COR-L47 (cell line): Measurements from ENCODE around the gene NLE1.
"Not testable (repeated sequence)": the region's sequence is repeated elsewhere in the genome, so short reads cannot be mapped to it uniquely, and the experiment has no call there.

Source experiments
- DNase-seq: peaks from one replicate; lab custom pipeline; 2025; lab: John Stamatoyannopoulos, UW

NLE1 gene

GRCh38 chr17:35141681-35142466 is at the start of gene NLE1:
Gene NLE1, minus strand, starts transcription at chr17:35142303. Its CDS starts 28 bp downstream, at chr17:35142275.
- DNase-seq = peak; percentile 68

DNA sequence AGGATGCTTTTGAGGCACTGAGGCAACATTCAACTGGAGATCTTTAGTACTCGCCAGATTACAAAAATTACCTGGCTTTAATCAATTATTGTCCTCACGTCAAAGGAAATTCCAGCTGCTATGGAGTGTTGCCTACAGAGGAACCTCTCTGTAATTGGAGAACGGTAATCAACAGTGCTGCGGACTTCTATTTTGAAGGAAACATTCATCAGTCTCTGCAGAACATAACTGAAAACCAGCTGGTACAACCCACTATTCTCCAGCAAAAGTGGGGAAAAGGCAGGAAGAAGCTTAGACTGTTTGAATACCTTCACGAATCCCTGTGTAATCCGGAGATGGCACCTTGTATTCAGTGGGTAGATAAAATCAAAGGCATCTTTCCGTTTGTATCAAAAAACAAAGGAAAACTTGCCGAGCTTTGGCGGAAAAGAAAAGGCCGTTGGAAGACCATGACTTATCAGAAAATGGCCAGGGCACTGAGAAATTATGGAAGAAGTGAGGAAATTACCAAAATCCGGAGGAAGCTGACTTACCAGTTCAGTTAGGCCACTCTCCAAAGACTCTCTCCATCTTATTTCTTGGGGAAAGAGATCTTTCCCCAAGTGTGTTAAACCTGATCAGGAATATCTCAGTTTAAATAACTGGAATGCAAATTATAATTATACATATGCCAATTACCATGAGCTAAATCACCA is 49.0 kb upstream of the NLE1 start:
- no peak for DNase-seq

- no peak for DNase-seq
Observed at GRCh38 chr17:35189291-35189690, 47.2 kb upstream of the NLE1 start.

DNA sequence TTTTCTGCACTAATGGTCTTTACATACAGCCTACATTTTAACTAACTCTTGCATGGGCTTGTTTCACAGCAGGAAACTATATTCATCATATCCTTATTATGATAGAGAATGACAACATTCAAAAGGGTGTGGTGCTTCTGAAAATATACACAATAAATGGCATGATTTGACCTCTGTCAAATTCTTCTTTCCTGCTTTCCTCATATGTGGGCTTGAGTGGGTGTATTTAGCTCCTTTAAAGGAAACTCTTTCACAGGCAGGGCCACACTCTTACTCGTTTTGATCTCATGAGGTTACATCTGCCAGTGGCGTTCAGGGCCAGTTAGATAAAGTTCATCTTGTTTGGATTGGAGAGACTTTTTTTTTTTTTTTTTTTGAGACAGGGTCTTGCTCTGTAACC is 46.0 kb upstream of the NLE1 start:
- DNase-seq = no peak

- DNase-seq = no peak
Observed at GRCh38 chr17:35187481-35187880, 45.4 kb upstream of the NLE1 start.

- DNase-seq = no peak
Observed at GRCh38 chr17:35185849-35186248, 43.7 kb upstream of the NLE1 start.

DNA sequence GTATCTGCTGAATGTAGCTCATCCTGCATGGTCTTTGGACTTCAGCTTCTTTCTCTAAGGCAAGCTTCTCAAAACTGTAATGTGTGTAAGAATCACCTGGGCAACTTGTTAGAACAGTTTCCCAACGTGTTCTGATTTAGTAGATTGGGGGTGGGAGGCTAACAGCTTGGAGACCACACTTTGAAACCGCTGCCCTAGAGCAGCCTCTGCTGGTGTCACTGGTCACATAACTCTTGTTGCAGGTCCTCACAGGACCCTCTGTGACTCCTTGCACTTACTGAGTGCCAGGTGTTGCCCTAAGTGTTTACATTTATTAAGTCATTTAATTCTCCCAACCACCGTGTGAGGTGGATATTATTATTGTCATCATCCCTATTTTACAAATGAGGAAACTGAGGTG is 42.2 kb upstream of the NLE1 start:
- DNase-seq = no peak

DNA sequence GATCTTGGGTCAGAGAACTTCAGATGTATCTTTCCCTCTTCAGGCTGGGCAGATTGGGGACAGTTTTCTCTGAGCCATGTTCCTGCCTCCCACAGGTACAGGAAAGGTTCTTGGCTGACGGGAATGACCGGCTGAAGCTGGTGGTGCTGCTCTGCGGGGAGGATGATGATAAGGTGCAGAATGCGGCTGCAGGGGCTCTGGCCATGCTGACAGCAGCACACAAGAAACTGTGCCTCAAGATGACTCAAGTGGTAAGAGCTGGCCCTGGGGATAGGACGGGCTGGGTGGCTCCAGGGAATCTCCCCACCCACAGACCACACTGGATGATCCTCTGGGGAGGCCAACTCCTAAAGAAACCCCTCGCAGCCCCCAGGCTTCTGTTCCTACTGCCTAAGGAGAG is 41.2 kb upstream of the NLE1 start:
- DNase-seq = no peak

- not testable (repeated sequence) for DNase-seq
Observed at GRCh38 chr17:35179379-35179778, 37.3 kb upstream of the NLE1 start.

DNA sequence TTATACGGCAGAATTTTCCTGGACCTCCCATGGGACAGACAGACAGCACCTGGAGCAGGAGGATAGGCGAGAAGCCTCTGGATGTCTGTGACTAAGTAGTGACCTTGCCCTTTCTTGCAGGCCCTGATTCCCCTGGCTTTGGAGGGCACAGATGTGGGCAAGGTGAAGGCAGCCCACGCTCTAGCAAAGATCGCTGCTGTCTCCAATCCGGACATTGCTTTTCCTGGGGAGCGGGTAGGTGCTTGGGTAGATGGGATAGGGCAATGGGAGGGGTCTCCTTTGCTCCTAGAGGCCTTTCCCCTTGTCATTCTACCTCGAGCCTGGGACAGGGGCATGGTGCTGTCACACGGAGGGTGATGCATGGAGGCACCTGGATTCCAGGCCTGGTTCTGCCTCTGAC is 34.8 kb upstream of the NLE1 start:
- no peak for DNase-seq

GRCh38 chr17:35175638-35176415 is 33.7 kb upstream of the NLE1 start:
- DNase-seq = no peak

DNA sequence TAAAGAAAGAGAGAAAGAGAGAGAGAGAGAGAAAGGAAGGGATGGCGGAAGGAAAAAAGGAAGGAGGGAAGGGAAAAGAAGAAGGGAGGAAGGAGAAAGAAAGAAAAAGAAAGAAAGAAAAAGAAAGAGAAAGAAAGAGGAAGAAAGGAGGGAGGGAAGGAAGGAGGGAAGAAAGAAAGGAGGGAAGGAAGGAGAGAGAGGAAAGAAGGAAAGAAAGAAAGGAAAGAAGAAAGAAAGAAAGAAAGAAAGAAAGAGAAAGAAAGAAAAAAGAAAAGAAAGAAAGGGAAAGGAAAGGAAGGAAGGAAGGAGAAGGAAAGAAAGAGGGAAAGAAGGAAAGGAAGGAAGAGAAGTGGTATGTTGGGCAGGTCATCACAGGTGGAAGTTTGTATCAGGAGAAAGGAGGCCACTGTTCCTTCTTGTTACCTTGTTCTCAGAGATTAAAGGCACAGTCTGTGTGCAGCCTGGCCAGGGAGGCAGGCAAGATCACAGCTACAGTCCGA is 32.8 kb upstream of the NLE1 start:
- no peak for DNase-seq

DNA sequence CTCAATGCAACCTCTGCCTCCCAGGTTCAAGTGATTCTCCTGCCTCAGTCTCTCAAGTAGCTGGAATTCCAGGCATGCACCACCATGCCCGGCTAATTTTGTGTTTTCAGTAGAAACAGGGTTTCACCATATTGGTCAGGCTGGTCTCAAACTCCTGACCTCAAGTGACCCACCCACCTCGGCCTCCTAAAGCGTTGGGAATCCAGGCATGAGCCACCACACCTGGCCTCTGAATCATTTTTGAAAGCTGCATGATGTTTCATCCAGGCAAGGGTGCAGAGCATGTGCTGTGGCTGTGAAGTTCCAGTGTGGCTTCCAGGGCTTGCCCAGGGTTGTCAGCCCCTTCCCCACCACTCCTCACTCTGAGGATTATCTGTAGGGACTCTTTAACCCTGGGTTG is 30.2 kb upstream of the NLE1 start:
- not testable (repeated sequence) for DNase-seq

DNA sequence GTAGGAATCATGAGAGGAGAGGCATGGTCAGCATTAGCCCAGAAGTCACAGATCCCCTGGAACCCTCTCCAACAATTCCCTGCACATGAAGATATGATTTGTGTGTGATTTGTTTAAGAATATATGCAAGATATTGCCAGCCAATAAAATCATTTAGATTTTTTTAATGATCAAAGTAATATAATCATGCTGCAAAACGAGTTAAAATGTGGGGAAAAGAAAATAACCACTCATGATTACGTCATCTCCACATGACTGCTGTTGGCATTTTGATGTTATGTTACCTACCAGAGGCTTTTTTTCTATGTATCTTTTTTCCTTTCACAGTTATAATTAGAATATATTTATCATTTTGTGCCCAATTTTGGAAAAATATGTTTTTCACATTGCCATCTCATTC is 29.7 kb upstream of the NLE1 start:
- DNase-seq = no peak

DNA sequence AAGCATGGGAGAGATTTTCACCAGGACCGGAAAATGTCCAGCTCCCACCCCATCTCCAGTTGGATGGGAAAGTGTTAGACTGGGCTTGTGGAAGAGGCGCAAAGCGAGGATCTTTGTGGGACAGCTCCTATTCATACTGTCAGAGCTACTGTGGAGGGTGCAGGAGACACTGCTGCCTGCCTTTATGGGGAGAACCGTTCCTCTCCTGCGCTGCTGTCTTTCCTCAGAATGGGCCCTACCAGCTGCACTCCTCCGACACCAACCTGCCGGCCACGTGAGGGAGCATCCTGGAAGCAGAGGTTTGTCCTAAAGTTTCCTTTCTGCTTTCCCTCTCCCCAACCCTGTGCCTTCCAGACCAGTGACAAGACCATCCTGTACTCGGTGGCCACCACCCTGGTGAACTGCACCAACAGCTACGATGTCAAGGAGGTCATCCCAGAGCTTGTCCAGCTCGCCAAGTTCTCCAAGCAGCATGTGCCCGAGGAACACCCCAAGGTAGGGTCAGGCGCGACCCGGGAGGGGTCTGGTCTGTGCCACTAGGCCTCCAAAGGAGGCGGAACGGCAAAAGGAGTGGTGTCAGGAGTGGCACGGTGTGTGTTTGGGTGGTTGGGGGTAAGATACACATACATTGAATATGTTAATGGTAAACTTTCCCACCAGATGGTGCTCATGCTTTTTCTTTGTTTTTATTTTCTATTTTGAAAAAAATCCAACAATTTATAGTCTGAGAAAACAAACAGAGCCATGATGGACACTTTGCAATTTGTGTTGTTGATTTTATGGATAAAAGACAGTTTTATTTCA is 29.1 kb upstream of the NLE1 start:
- no peak for DNase-seq

GRCh38 chr17:35169835-35170363 is 27.8 kb upstream of the NLE1 start:
- DNase-seq = no peak

GRCh38 chr17:35167666-35168065 is 25.6 kb upstream of the NLE1 start:
- no peak for DNase-seq

GRCh38 chr17:35167046-35167445 is 24.9 kb upstream of the NLE1 start:
- DNase-seq = no peak

- DNase-seq = no peak
Observed at GRCh38 chr17:35166526-35166925, 24.4 kb upstream of the NLE1 start.

GRCh38 chr17:35164716-35165115 is 22.6 kb upstream of the NLE1 start:
- no peak for DNase-seq

DNA sequence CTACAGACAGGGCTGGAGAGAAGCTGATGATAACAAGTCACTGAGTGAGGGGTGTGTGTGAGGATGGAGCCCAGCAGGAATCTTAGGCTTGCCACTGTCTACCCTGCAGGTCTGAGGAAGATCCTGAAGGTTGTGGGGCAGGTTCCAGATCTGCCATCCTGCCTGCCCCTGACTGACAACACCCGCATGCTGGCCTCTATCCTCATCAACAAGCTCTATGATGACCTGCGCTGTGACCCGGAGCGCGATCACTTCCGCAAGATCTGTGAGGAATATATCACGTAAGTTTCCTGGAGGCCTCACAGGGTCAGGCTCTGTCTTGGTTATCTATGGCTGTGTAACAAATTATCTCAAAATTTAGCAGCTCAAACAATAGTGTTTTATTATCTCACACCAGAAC is 21.8 kb upstream of the NLE1 start:
- no peak for DNase-seq

- DNase-seq = no peak
Observed at GRCh38 chr17:35162755-35163154, 20.7 kb upstream of the NLE1 start.
